Measurements from ENCODE around the gene LAMA2. TPM values are rescaled to one million over a fixed set of nuclear protein-coding genes. Genes with fewer than 3 reads are reported as not detected.

LAMA2 gene
- total RNA-seq, 1 experiment from 2014 or later = 0.02 TPM

DNA sequence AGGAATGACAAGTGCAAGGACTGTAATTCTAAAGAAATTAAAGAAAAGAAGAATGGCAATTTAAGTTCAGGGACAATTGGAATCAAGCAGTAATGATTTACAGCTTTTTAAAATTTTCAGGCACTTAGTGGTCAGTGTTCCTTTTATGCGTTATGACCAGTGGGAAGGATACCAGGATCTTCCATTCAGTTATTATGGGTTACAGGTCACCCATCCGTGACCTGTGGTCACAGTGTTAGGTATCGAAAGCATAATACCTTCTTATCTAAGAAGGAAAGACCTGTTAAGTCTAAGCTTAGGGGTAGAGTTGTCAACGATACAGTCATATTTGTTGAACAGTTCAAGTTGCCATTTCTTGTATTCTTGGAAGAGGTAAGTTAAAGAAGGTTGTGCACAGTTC is 253.8 kb downstream of the LAMA2 start:
- no TSS peak for BruUV-seq (replicated peaks)
- POLR2A ChIA-PET = no interaction called here
- Mint-ChIP-seq H3K9me3 (ENCODE audit: unreplicated experiment) (no peaks in the 10 kb centered on the region), H3K4me1 (ENCODE audit: low read depth, unreplicated experiment) (no peaks in the 10 kb centered on the region), H3K4me3 (ENCODE audit: unreplicated experiment) (no peak overlapping the region), H3K36me3 (ENCODE audit: insufficient read depth, unreplicated experiment) (no peaks in the 10 kb centered on the region), H3K27ac (ENCODE audit: unreplicated experiment) (no peak overlapping the region), H3K27me3 (ENCODE audit: insufficient read depth, unreplicated experiment) (no peaks in the 10 kb centered on the region)
- CTCF ChIA-PET = no interaction called here
- no peak for DNase-seq
- TF ChIP-seq, protein P1, sequence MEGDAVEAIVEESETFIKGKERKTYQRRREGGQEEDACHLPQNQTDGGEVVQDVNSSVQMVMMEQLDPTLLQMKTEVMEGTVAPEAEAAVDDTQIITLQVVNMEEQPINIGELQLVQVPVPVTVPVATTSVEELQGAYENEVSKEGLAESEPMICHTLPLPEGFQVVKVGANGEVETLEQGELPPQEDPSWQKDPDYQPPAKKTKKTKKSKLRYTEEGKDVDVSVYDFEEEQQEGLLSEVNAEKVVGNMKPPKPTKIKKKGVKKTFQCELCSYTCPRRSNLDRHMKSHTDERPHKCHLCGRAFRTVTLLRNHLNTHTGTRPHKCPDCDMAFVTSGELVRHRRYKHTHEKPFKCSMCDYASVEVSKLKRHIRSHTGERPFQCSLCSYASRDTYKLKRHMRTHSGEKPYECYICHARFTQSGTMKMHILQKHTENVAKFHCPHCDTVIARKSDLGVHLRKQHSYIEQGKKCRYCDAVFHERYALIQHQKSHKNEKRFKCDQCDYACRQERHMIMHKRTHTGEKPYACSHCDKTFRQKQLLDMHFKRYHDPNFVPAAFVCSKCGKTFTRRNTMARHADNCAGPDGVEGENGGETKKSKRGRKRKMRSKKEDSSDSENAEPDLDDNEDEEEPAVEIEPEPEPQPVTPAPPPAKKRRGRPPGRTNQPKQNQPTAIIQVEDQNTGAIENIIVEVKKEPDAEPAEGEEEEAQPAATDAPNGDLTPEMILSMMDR (IDR thresholded peaks at IDR 0.05; ENCODE audit: insufficient read depth in 1 of 2, low read depth in 1 of 2, low read length in 1 of 2, severe bottlenecking in 1 of 2, unreplicated experiment in 1 of 2) = no peak
- Histone ChIP-seq H3K4me3 (ENCODE audit: low read depth, low read length) (no peak overlapping the region), H3K36me3 (ENCODE audit: control insufficient read depth, insufficient read depth, low read length) (no peaks in the 10 kb centered on the region), H3K4me1 (no peaks in the 10 kb centered on the region), H3K27me3 (replicated peaks; ENCODE audit: control insufficient read depth, insufficient read depth, low read length) (no peaks in the 10 kb centered on the region), H3K9me3 (no peaks in the 10 kb centered on the region)
- intact Hi-C loops (cut with micrococcal nuclease; ENCODE audit: unreplicated experiment) = no loop called here

DNA sequence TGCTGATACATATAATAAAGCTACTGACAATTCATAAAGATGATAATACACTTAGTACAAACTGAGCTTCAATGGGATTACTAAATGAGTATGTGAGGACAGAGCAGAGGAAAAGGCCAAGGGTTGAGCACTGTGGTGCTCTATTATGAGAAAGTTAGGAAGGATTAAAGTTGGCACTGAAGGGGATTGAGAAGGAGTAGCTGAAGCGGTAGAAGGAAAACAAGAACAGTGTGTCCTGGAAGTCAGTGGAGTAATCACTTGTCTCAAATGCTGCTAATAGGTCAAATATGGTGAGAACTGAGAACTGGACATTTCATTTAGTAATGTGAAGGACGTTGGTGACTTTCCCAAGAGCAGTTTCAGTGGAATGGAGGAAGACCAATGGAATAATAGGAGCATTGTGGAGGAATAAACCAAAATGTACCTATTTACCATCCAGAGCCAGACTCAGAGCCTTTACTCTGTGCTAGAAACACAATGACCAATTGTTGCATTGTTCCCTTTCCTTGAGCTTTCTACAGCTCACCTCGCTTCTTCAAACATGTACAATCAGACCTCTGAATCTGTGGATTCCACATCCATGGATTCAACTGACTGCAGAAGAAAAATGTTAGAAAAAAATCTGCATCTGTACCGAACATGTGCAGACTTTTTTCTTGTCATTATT is 255.9 kb downstream of the LAMA2 start:
- no peaks in the 10 kb centered on the region for H3K36me3 ChIP-seq (ENCODE audit: control insufficient read depth, insufficient read depth, low read length)
- no peak overlapping the region for H3K4me3 Mint-ChIP-seq (ENCODE audit: unreplicated experiment)
- intact Hi-C loops (cut with micrococcal nuclease; ENCODE audit: unreplicated experiment) = no loop called here
- CTCF ChIA-PET = no interaction called here
- no peak overlapping the region for H3K4me3 ChIP-seq (ENCODE audit: low read depth, low read length)
- no peaks in the 10 kb centered on the region for H3K4me1 Mint-ChIP-seq (ENCODE audit: low read depth, unreplicated experiment)
- H3K4me1 ChIP-seq = no peaks in the 10 kb centered on the region
- no peak for DNase-seq
- no peaks in the 10 kb centered on the region for H3K9me3 Mint-ChIP-seq (ENCODE audit: unreplicated experiment)
- H3K36me3 Mint-ChIP-seq (ENCODE audit: insufficient read depth, unreplicated experiment) = no peaks in the 10 kb centered on the region
- POLR2A ChIA-PET = no interaction called here
- H3K27me3 ChIP-seq (replicated peaks; ENCODE audit: control insufficient read depth, insufficient read depth, low read length) = no peaks in the 10 kb centered on the region
- BruUV-seq (replicated peaks) = no TSS peak
- no peaks in the 10 kb centered on the region for H3K9me3 ChIP-seq
- no peak overlapping the region for H3K27ac Mint-ChIP-seq (ENCODE audit: unreplicated experiment)
- TF ChIP-seq, protein P1 (IDR thresholded peaks at IDR 0.05; ENCODE audit: insufficient read depth in 1 of 2, low read depth in 1 of 2, low read length in 1 of 2, severe bottlenecking in 1 of 2, unreplicated experiment in 1 of 2) = no peak
- no peaks in the 10 kb centered on the region for H3K27me3 Mint-ChIP-seq (ENCODE audit: insufficient read depth, unreplicated experiment)

DNA sequence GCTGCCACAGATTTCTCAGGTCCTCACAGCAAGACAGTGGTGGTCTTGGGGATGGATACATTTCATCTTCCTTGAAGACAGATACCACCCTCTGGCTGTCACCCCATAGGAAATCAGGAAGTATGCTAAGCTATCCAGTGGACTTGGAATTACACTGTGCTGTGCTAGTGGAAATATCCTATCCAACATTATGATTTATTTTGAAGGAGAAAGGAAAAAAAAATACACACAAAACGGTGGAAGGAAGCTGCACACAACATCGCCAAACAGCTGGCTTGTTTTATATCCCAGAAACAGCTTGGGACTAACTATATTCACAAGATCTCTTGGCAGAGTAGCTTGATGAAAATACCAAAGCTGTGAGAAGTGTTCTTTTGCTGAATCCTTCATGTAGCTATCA is 257.6 kb downstream of the LAMA2 start:
- CTCF ChIA-PET = no interaction called here
- no peaks in the 10 kb centered on the region for H3K27me3 ChIP-seq (replicated peaks; ENCODE audit: control insufficient read depth, insufficient read depth, low read length)
- Mint-ChIP-seq H3K4me1 (ENCODE audit: low read depth, unreplicated experiment) (no peaks in the 10 kb centered on the region), H3K27me3 (ENCODE audit: insufficient read depth, unreplicated experiment) (no peaks in the 10 kb centered on the region), H3K9me3 (ENCODE audit: unreplicated experiment) (no peaks in the 10 kb centered on the region), H3K4me3 (ENCODE audit: unreplicated experiment) (no peak overlapping the region), H3K36me3 (ENCODE audit: insufficient read depth, unreplicated experiment) (no peaks in the 10 kb centered on the region), H3K27ac (ENCODE audit: unreplicated experiment) (no peak overlapping the region)
- no TSS peak for BruUV-seq (replicated peaks)
- POLR2A ChIA-PET = no interaction called here
- no peaks in the 10 kb centered on the region for H3K4me1 ChIP-seq
- TF ChIP-seq, protein P1 (IDR thresholded peaks at IDR 0.05; ENCODE audit: insufficient read depth in 1 of 2, low read depth in 1 of 2, low read length in 1 of 2, severe bottlenecking in 1 of 2, unreplicated experiment in 1 of 2) = no peak
- DNase-seq = no peak
- no peaks in the 10 kb centered on the region for H3K36me3 ChIP-seq (ENCODE audit: control insufficient read depth, insufficient read depth, low read length)
- intact Hi-C loops (cut with micrococcal nuclease; ENCODE audit: unreplicated experiment) = no loop called here
- no peak overlapping the region for H3K4me3 ChIP-seq (ENCODE audit: low read depth, low read length)
- no peaks in the 10 kb centered on the region for H3K9me3 ChIP-seq
